Type B pancreatic cell (in vitro differentiated cells): ENCODE data around the gene SSR2. TPM values are rescaled to one million over a fixed set of nuclear protein-coding genes. Genes with fewer than 3 reads are reported as not detected.

Experiments
- DNase-seq: peaks from one replicate; pipeline ENCODE4 v3.0.0; 2021; ENCODE audit warnings: mixed read lengths; ENCODE audit not compliant: unreplicated experiment; ENCODE audit errors: extremely low spot score
- H3K27ac Mint-ChIP-seq: 2 replicates; pipeline ENCODE4 v1.8.0; 2021; ENCODE audit warnings: mild to moderate bottlenecking, mixed read lengths
- H3K27me3 Mint-ChIP-seq: 2 replicates; pipeline ENCODE4 v1.8.0; 2021; ENCODE audit warnings: mixed read lengths
- H3K36me3 Mint-ChIP-seq: 2 replicates; pipeline ENCODE4 v1.8.0; 2021; ENCODE audit warnings: mixed read lengths
- H3K4me1 Mint-ChIP-seq: one replicate; pipeline ENCODE4 v1.8.0; 2021; ENCODE audit warnings: mixed read lengths; ENCODE audit not compliant: unreplicated experiment
- H3K4me3 Mint-ChIP-seq: 2 replicates; pipeline ENCODE4 v1.8.0; 2021; ENCODE audit warnings: mild to moderate bottlenecking, mixed read lengths
- H3K9me3 Mint-ChIP-seq: 2 replicates; pipeline ENCODE4 v1.8.0; 2021; ENCODE audit warnings: mixed read lengths
- CTCF ChIP-seq: fragments of 200-600 bp; sonication (generic); conservative IDR thresholded peaks from 2 replicates; pipeline ENCODE4 v1.5.0; 2021; ENCODE audit warnings: antibody characterized with exemption, mild to moderate bottlenecking
- total RNA-seq: library from RNA; stranded (reverse); gene quantifications from 2 replicates; pipeline ENCODE4 v1.2.1, GENCODE V29; 2021; ENCODE audit warnings: low replicate concordance

Gene SSR2
- total RNA-seq, 1 donor from 2014 or later, result 248 TPM

- Mint-ChIP-seq H3K27me3 (no peaks in the 10 kb centered on the region), H3K4me1 (peaks cover 28% of the 10 kb centered on the region), H3K4me3 (no peak overlapping the region), H3K36me3 (no peaks in the 10 kb centered on the region), H3K27ac (peak overlapping the region; percentile 18), H3K9me3 (no peaks in the 10 kb centered on the region)
- no peak for TF ChIP-seq CTCF
- DNase-seq, result no peak
Measured at GRCh38 chr1:155982106-155982505, 38.6 kb downstream of the SSR2 start.

GRCh38 chr1:155981266-155982088 lies 39.3 kb downstream of the SSR2 start:
- no peak for TF ChIP-seq CTCF
- Mint-ChIP-seq H3K36me3 (no peaks in the 10 kb centered on the region), H3K4me1 (peaks cover 34% of the 10 kb centered on the region), H3K9me3 (no peaks in the 10 kb centered on the region), H3K4me3 (peak overlapping the region; percentile 71), H3K27ac (peak overlapping the region; percentile 70), H3K27me3 (no peaks in the 10 kb centered on the region)
- DNase-seq, result no peak

GRCh38 chr1:155979597-155980343 lies 41.0 kb downstream of the SSR2 start:
- Mint-ChIP-seq H3K9me3 (no peaks in the 10 kb centered on the region), H3K36me3 (no peaks in the 10 kb centered on the region), H3K4me1 (peaks cover 51% of the 10 kb centered on the region), H3K27me3 (no peaks in the 10 kb centered on the region), H3K4me3 (peak overlapping the region; percentile 91), H3K27ac (peak overlapping the region; percentile 83)
- DNase-seq, result no peak
- TF ChIP-seq CTCF, result no peak

- no peak for DNase-seq
- Mint-ChIP-seq H3K9me3 (no peaks in the 10 kb centered on the region), H3K36me3 (no peaks in the 10 kb centered on the region), H3K4me1 (peaks cover 58% of the 10 kb centered on the region), H3K27ac (peak overlapping the region; percentile 83), H3K27me3 (no peaks in the 10 kb centered on the region), H3K4me3 (peak overlapping the region; percentile 91)
- TF ChIP-seq CTCF, result no peak
Measured at GRCh38 chr1:155978973-155979429, 41.8 kb downstream of the SSR2 start.

- Mint-ChIP-seq H3K27ac (peak within 1 kb of the TSS; percentile 90), H3K4me3 (peak within 1 kb of the TSS; percentile 91), H3K36me3 (no peaks in the 10 kb centered on the region), H3K4me1 (peaks cover 58% of the 10 kb centered on the region), H3K27me3 (no peaks in the 10 kb centered on the region), H3K9me3 (no peaks in the 10 kb centered on the region)
- peak; percentile 54 for TF ChIP-seq CTCF
- DNase-seq, result peak; percentile 79
Measured at GRCh38 chr1:155978325-155978972, 42.3 kb downstream of the SSR2 start, which contains the start of gene ARHGEF2. Gene ARHGEF2, minus strand, starts transcription at chr1:155978547. Its CDS starts 120 bp downstream, at chr1:155978427.
